Cardiac muscle cell (in vitro differentiated cells and primary cell): ENCODE measurements around the gene COL6A5. TPM values are rescaled to one million over a fixed set of nuclear protein-coding genes. Genes with fewer than 3 reads are reported as not detected.
"Not testable (repeated sequence)": the region's sequence is repeated elsewhere in the genome, so short reads cannot be mapped to it uniquely, and the experiment has no call there.

ENCODE experiments used
- DNase-seq, 2 donors: peaks; one replicate each; pipeline versions ENCODE4 v3.0.0 to v3.0.0-alpha.2; 2010 to 2017; ENCODE audit warnings: low read depth in 1 of 2, low spot score in 1 of 2
- H3K27ac ChIP-seq: fragments of 200-600 bp; sonication (generic); 2 replicates; pipeline ENCODE4 v1.5.1; 2016
- H3K27me3 ChIP-seq: fragments of 200-600 bp; sonication (generic); 2 replicates; pipeline ENCODE4 v1.6.0; 2016; ENCODE audit warnings: control low read depth
- H3K36me3 ChIP-seq: fragments of 200-600 bp; sonication (generic); 2 replicates; pipeline ENCODE4 v1.5.1; 2016; ENCODE audit warnings: control low read depth
- H3K4me1 ChIP-seq: fragments of 200-600 bp; sonication (generic); 2 replicates; pipeline ENCODE4 v1.8.1; 2017; ENCODE audit warnings: low read depth, mild to moderate bottlenecking, mixed run types
- H3K4me3 ChIP-seq: fragments of 200-600 bp; sonication (generic); 2 replicates; pipeline ENCODE4 v1.5.1; 2016; ENCODE audit warnings: mild to moderate bottlenecking
- H3K9me3 ChIP-seq: fragments of 200-600 bp; sonication (generic); 2 replicates; pipeline ENCODE4 v1.5.1; 2017; ENCODE audit warnings: low read depth, mild to moderate bottlenecking, control low read depth
- polyA plus RNA-seq: library from polyadenylated mRNA; unstranded; fragments of >200 nt; fragmentation: Nextera tagmentation; extraction: Ambion mirVana; gene quantifications from 2 replicates; pipeline ENCODE4 v1.2.1, GENCODE V29; 2016
- total RNA-seq: library from RNA; depleted of rRNA; stranded (reverse); fragments of >200 nt; gene quantifications from 2 replicates; pipeline ENCODE4 v1.2.3, GENCODE V29; 2016
- TF ChIP-seq, protein P1 (sequence below): IDR thresholded peaks from 2 replicates; pipeline ENCODE4 v1.5.1; 2012; ENCODE audit warnings: low read depth, mild to moderate bottlenecking, low read length

COL6A5 gene
- total and polyA plus RNA-seq, 2 experiments from 2014 or later: not detected

DNA sequence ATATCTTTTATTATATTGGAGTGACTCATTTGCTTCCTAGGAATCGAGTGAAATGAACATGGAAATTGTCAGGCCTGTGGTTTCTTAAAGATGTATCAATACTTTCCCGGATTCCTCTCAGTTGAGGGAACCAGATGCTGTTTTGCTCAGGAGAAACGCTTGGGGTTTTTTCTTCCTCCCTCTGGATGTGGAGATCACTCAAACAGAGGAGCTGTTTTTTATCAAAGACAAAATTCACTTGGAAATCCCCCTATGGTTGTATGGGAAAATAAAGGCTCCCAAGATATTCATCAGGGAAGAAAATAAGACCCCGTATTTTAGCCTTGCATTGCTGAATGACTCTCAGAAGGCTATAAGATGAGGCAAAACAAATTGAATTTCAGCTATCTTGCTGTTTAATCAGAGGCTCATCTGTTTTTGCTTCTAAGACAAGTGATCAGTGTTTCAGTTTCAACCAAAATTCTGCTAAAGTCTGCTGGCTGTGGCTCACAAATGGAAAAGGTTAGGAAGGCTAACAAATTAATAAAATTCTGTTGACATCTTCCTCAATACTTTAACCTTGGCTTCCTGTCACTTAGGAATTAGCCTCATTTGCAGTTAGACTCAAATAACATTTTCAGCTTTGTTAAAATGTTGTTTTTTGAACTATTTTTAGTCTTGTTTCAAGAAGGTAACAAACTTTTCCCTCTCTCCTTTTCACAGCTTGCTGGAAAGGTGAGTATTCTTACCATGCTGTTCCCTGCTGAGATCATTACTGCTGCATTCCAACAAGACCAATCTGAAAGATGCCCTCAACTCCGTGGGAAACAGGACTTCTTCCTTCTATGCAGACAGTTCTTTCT, 83.6 kb downstream of the COL6A5 start:
- Histone ChIP-seq H3K4me1 (no peaks in the 10 kb centered on the region), H3K36me3 (no peaks in the 10 kb centered on the region), H3K27ac (no peak overlapping the region), H3K9me3 (no peaks in the 10 kb centered on the region), H3K27me3 (no peaks in the 10 kb centered on the region), H3K4me3 (no peak overlapping the region)
- DNase-seq: no peak
- TF ChIP-seq, protein P1, sequence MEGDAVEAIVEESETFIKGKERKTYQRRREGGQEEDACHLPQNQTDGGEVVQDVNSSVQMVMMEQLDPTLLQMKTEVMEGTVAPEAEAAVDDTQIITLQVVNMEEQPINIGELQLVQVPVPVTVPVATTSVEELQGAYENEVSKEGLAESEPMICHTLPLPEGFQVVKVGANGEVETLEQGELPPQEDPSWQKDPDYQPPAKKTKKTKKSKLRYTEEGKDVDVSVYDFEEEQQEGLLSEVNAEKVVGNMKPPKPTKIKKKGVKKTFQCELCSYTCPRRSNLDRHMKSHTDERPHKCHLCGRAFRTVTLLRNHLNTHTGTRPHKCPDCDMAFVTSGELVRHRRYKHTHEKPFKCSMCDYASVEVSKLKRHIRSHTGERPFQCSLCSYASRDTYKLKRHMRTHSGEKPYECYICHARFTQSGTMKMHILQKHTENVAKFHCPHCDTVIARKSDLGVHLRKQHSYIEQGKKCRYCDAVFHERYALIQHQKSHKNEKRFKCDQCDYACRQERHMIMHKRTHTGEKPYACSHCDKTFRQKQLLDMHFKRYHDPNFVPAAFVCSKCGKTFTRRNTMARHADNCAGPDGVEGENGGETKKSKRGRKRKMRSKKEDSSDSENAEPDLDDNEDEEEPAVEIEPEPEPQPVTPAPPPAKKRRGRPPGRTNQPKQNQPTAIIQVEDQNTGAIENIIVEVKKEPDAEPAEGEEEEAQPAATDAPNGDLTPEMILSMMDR: no peak

DNA sequence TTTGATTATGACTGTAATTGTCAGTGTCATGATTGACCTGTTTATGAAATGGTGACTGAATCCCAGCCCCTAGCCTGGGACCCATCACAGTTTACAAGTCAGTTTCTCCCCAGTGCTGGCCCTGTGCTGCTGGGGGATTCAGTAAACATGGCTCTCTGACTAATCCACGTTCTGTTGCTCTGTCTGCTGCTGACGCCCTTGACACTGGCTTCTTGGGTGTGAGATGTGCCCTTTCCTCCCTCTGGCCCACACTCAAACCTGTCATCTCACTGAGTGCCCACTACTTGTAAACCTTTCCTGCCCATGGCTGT, 84.2 kb downstream of the COL6A5 start:
- H3K4me1 ChIP-seq: no peaks in the 10 kb centered on the region
- no peak for DNase-seq
- TF ChIP-seq, protein P1: no peak
- no peaks in the 10 kb centered on the region for H3K36me3 ChIP-seq
- no peak overlapping the region for H3K27ac ChIP-seq
- H3K4me3 ChIP-seq: no peak overlapping the region
- no peaks in the 10 kb centered on the region for H3K9me3 ChIP-seq
- H3K27me3 ChIP-seq: no peaks in the 10 kb centered on the region

DNA sequence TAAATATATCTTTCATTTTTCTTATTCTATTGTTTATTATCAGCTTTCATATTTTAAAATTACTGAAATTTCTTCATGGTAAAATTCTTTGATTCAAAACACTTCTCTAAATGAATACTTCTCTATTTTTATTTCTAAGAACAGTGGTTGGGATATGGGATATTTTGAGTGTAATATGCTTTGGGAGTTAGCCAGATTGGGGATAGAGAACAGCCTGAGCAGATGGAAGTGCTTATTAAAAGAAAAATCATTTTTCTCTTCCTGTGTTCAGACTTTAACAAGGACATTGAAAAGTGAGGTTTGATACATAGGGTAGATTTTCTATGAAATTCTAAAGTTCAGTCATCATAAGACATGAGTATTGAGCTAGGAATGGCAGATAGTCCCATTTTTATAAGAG, 84.8 kb downstream of the COL6A5 start:
- no peak for DNase-seq
- TF ChIP-seq, protein P1: no peak
- no peaks in the 10 kb centered on the region for H3K27me3 ChIP-seq

DNA sequence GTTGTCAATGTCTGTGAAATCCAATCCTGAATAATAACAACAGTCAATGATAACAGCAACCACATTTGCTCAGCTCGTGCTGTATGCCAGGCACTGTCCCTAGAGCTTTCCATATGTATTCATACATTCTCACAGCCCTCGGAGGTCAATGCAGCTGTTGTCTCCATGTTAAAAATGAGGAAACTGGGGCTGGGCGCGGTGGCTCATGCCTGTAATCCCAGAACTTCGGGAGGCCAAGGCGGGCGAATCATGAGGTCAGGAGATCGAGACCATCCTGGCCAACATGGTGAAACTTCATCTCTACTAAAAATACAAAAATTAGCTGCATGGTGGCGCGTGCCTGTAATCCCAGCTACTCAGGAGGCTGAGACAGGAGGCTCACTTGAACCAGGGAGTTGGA, 86.6 kb downstream of the COL6A5 start:
- not testable (repeated sequence) for H3K27ac ChIP-seq, H3K27me3 ChIP-seq, H3K4me3 ChIP-seq, H3K4me1 ChIP-seq, H3K36me3 ChIP-seq, DNase-seq, H3K9me3 ChIP-seq

More for the DNA sequence above, 84.8 kb downstream of the COL6A5 start:
- Histone ChIP-seq H3K9me3 (no peaks in the 10 kb centered on the region), H3K36me3 (no peaks in the 10 kb centered on the region), H3K27ac (no peak overlapping the region), H3K4me1 (no peaks in the 10 kb centered on the region), H3K4me3 (no peak overlapping the region)

DNA sequence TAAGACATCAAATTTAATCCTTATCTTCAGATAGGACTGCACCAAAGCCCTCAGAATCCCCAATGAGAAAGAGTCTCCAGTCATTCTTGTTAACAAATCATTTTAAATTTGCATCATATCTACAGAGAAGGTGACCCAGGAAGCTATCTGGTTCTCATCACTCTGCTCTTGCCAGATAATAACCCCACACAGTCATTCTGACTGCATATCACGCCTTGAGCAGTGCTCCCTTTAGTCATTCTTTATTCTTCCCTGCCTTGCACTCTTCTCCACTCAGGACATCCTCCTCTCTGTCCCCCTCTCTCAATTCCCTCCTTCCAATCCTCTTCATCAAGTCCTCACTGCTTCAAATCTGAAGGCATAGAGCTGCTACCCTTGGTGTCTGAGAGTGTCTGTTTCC, 87.8 kb downstream of the COL6A5 start:
- Histone ChIP-seq H3K9me3 (no peaks in the 10 kb centered on the region), H3K4me1 (no peaks in the 10 kb centered on the region), H3K36me3 (no peaks in the 10 kb centered on the region), H3K4me3 (no peak overlapping the region), H3K27ac (no peak overlapping the region), H3K27me3 (no peaks in the 10 kb centered on the region)
- no peak for DNase-seq
- TF ChIP-seq, protein P1: no peak

DNA sequence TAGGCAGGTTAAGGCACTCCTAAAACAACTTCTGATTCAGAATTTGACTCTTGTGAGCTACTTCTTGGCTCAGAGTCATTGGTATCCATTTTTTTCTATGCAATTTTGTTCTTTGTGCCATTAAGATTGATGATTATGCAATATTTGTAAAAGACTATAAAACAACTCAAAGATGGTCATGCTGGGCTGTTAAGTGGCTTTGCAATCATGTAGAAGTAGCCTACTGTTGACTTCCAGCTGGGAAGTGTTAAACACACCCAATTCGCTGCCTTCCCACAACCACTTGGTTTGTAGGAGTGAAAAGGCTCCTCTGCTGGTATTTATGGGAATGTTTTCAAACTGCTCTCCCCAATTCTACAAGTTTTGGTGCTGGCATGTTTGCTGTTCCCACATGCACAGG, 96.8 kb downstream of the COL6A5 start:
- H3K27ac ChIP-seq: no peak overlapping the region
- no peaks in the 10 kb centered on the region for H3K27me3 ChIP-seq
- no peaks in the 10 kb centered on the region for H3K4me1 ChIP-seq
- H3K36me3 ChIP-seq: no peaks in the 10 kb centered on the region
- no peak for DNase-seq
- no peak overlapping the region for H3K4me3 ChIP-seq
- H3K9me3 ChIP-seq: no peaks in the 10 kb centered on the region
- TF ChIP-seq, protein P1: no peak

DNA sequence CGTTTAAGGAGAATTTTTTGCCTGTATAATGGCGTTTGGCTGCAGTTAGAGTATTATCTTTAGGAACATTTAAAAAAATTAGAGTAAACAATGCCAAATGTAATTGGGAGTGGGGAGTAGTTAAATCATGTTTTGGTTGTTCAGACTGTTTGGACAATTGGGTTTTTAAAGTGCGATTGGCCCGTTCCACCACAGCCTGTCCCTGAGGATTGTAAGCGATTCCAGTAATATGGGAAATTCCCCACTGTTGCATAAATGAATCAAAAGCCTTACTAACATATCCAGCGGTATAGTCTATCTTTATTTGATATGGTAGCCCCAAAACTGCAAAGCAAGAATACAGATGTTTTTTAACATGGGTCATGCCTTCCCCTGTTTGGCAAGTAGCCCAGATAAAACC, 101.4 kb downstream of the COL6A5 start:
- not testable (repeated sequence) for H3K27ac ChIP-seq, H3K36me3 ChIP-seq, H3K4me3 ChIP-seq, H3K4me1 ChIP-seq, H3K27me3 ChIP-seq, DNase-seq, H3K9me3 ChIP-seq

DNA sequence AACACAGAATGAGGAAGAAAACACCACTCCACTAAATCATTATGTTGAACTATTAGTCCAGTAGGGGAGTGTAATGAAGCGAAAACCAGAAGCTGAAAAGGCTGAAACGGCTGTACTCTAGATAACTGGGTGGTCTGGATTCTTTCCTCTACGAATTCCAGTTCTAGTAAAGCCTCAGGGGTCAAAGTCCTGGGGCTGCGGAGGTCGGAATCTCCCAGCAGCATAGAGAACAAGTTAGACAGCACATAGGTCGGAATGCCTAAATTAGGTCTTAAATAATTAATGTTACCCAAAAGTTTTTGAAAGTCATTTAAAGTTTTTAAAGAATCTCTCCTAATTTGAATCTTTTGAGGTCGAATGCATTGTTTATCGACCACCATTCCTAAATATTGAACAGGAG, 102.7 kb downstream of the COL6A5 start:
- H3K4me3 ChIP-seq, H3K27ac ChIP-seq, H3K9me3 ChIP-seq, H3K4me1 ChIP-seq, H3K36me3 ChIP-seq, DNase-seq, H3K27me3 ChIP-seq: not testable (repeated sequence)
